K562 (cell line): ENCODE data around the gene FXYD1. TPM values are rescaled to one million over a fixed set of nuclear protein-coding genes. Genes with fewer than 3 reads are reported as not detected.

Source experiments
- ATAC-seq: fragments of 200-7000 bp; cut with Tn5 transposase; 3 replicates; pipeline ENCODE4 v1.9.1; 2020; ENCODE audit warnings: moderate library complexity
- BruUV-seq: library from RNA; stranded (reverse); fragments of 400-500 nt; replicated peaks from 2 replicates; lab custom pipeline; 2021; lab: Mats Ljungman, UMichigan
- CTCF ChIA-PET: fragments of 300-600 bp; formaldehyde crosslinking; extraction: SDS; loops from one replicate; lab custom pipeline; 2021; ENCODE audit warnings: low intra/inter-chr PET ratio; lab: Yijun Ruan, JAX
- POLR2A ChIA-PET: fragments of 300-600, 350-650 bp; sonication (Branson Sonifier 250); formaldehyde crosslinking; extraction: SDS; loops from one replicate; lab custom pipeline; 2021; ENCODE audit warnings: antibody characterized with exemption, inconsistent platforms; lab: Yijun Ruan, JAX
- DNase-seq, 4 experiments: peaks; one replicate each; pipeline versions ENCODE4 v3.0.0 to v3.0.0-alpha.2; 2011 to 2018; ENCODE audit warnings: low spot score in 3 of 4, mixed read lengths in 3 of 4; ENCODE audit errors: extremely low read depth in 1 of 4
- FAIRE-seq: peaks from 2 replicates; lab custom pipeline; 2011; peaks lifted over from hg19 to GRCh38; lab: Jason Lieb, UNC
- H2AFZ ChIP-seq: 2 replicates; pipeline ENCODE4 v1.6.0; 2011; ENCODE audit warnings: low read depth, low read length, control low read depth, inconsistent platforms
- H3K27ac ChIP-seq: fragments of 200-600 bp; 3 replicates; pipeline ENCODE4 v1.8.0; 2011; ENCODE audit warnings: low read depth, mild to moderate bottlenecking, control low read depth, inconsistent platforms, low read length, moderate library complexity, mixed read lengths; ENCODE audit errors: extremely low read depth
- H3K27me3 ChIP-seq, 2 experiments: fragments of 300-600 bp in 1 of 2; 2 replicates in 1 of 2; 3 replicates in 1 of 2; pipeline versions ENCODE4 v1.6.0 to v1.8.0; 2011; ENCODE audit warnings: inconsistent platforms in 2 of 2, low read length in 2 of 2, mild to moderate bottlenecking in 1 of 2, mixed read lengths in 1 of 2, moderate library complexity in 1 of 2; ENCODE audit not compliant: control insufficient read depth in 2 of 2, insufficient read depth in 2 of 2
- H3K36me3 ChIP-seq: fragments of 300-600 bp; 3 replicates; pipeline ENCODE4 v1.8.0; 2011; ENCODE audit warnings: mild to moderate bottlenecking, low read length, inconsistent platforms; ENCODE audit not compliant: control insufficient read depth, insufficient read depth
- H3K4me1 ChIP-seq, 2 experiments: fragments of 200-600 bp in 1 of 2; replicated peaks in 1 of 2; 2 replicates in 1 of 2; 3 replicates in 1 of 2; pipeline versions ENCODE4 v1.5.1 to v1.8.0; 2011; ENCODE audit warnings: inconsistent platforms in 2 of 2, low read length in 2 of 2, mild to moderate bottlenecking in 1 of 2, mixed read lengths in 1 of 2, moderate library complexity in 1 of 2; ENCODE audit not compliant: control insufficient read depth in 2 of 2, insufficient read depth in 2 of 2
- H3K4me2 ChIP-seq: 2 replicates; pipeline ENCODE4 v1.6.1; 2011; ENCODE audit warnings: low read length, control low read depth, inconsistent platforms, mixed read lengths; ENCODE audit not compliant: insufficient read depth
- H3K4me3 ChIP-seq: fragments of 200-600 bp; sonication (generic), shearing (Covaris generic); 2 replicates; pipeline ENCODE4 v1.5.1; 2016; ENCODE audit warnings: control low read depth, inconsistent platforms
- H3K79me2 ChIP-seq: fragments of 200-600 bp; 3 replicates; pipeline ENCODE4 v1.8.0; 2011; ENCODE audit warnings: low read length, inconsistent platforms; ENCODE audit not compliant: control insufficient read depth, insufficient read depth
- H3K9ac ChIP-seq, 2 experiments: 2 replicates each; pipeline versions ENCODE4 v1.6.0 to v1.6.1; 2011; ENCODE audit warnings: low read depth in 2 of 2, low read length in 2 of 2, control low read depth in 1 of 2, inconsistent platforms in 1 of 2, mild to moderate bottlenecking in 1 of 2, mixed read lengths in 1 of 2; ENCODE audit not compliant: insufficient read depth in 1 of 2
- H3K9me1 ChIP-seq: one replicate; pipeline ENCODE4 v1.6.0; 2011; ENCODE audit warnings: inconsistent platforms, mild to moderate bottlenecking, low read length, moderate library complexity; ENCODE audit not compliant: control insufficient read depth, insufficient read depth
- H3K9me3 ChIP-seq: replicated peaks from 2 replicates; pipeline ENCODE4 v1.5.1; 2011; ENCODE audit warnings: low read depth, low read length, inconsistent platforms; ENCODE audit not compliant: control insufficient read depth, insufficient read depth
- H4K20me1 ChIP-seq: replicated peaks from 2 replicates; pipeline ENCODE4 v1.6.1; 2011; ENCODE audit warnings: low read length, inconsistent platforms, mixed read lengths; ENCODE audit not compliant: control insufficient read depth, insufficient read depth
- BCL6 ChIP-seq: fragments of 250-450 bp; sonication (Bioruptor Pico); IDR thresholded peaks from 2 replicates; pipeline ENCODE4 v1.4.0; 2020
- HNRNPLL ChIP-seq: fragments of 200-400 bp; formaldehyde crosslinking; IDR thresholded peaks from 2 replicates; pipeline ENCODE4 v1.6.1; 2017; ENCODE audit warnings: low read length, low read depth, mild to moderate bottlenecking; ENCODE audit not compliant: poor library complexity, severe bottlenecking
- POLR2A ChIP-seq: fragments of 450-650 bp; conservative IDR thresholded peaks from 2 replicates; pipeline ENCODE4 v1.6.1; 2016
- ZNF175 ChIP-seq: fragments of 200-800 bp; sonication (Bioruptor generic); IDR thresholded peaks from 2 replicates; pipeline ENCODE4 v1.6.1; 2016; ENCODE audit warnings: low read depth, mild to moderate bottlenecking, missing genetic modification characterization, missing compliant biosample characterization
- ZNF354B ChIP-seq: fragments of 250-450 bp; sonication (Bioruptor Pico); IDR thresholded peaks from 2 replicates; pipeline ENCODE4 v1.4.0; 2020
- whole genome bisulfite sequencing: fragments of 100-300 bp; shearing (Covaris generic); methylation state at CpG from one replicate; pipeline ENCODE4 v1.1.6; 2016; ENCODE audit warnings: low coverage, mixed read lengths; ENCODE audit not compliant: insufficient coverage; ENCODE audit errors: missing lambda C conversion rate; 5-methylcytosine and 5-hydroxymethylcytosine counted together
- in situ Hi-C: fragments of 300-500 bp; cut with MboI; formaldehyde crosslinking; loops from 4 replicates; pipeline ENCODE4 v1.15.0; 2018; ENCODE audit warnings: inconsistent platforms, mixed read lengths
- intact Hi-C: fragments of 100-400 bp; cut with micrococcal nuclease; formaldehyde crosslinking; loops from 2 replicates; pipeline ENCODE4 v1.14.2; 2022
- polyA plus RNA-seq, 8 experiments: library from polyadenylated mRNA; depleted of rRNA in 4 of 8; stranded (reverse) in 5 of 8; unstranded in 3 of 8; fragments of >200 nt; fragmentation: Nextera tagmentation in 2 of 8; fragmentation: Illumina TruSeq in 1 of 8; extraction: Ambion mirVana in 2 of 8; extraction: Trizol in 1 of 8; gene quantifications; 2 replicates each; pipeline versions ENCODE4 v1.2.1 to v1.2.3, GENCODE V29; 2011 to 2014; ENCODE audit warnings: inconsistent platforms in 1 of 8, missing spikeins in 1 of 8
- total RNA-seq, 7 experiments: library from RNA; depleted of rRNA in 6 of 7; stranded (reverse); fragments of >200 nt in 6 of 7; fragmentation: Illumina TruSeq in 2 of 7; extraction: Trizol in 2 of 7; gene quantifications; 2 replicates each; pipeline versions ENCODE4 v1.2.1 to v1.2.3, GENCODE V29; 2011 to 2021; ENCODE audit warnings: low replicate concordance in 1 of 7
- TF ChIP-seq, protein P1 (sequence below), 2 experiments: fragments of 250-450 bp in 1 of 2; fragments of 450-650 bp in 1 of 2; sonication (Bioruptor Pico) in 1 of 2; IDR thresholded peaks; 2 replicates each; pipeline versions ENCODE4 v1.6.1 to v1.8.0; 2016 to 2021; ENCODE audit warnings: mild to moderate bottlenecking in 2 of 2, moderate library complexity in 2 of 2, missing compliant biosample characterization in 1 of 2, missing genetic modification characterization in 1 of 2

The FXYD1 gene
- total and polyA plus RNA-seq, 9 of the 15 experiments (the other 6 are each of a cell fraction or from before 2014, with no cell fraction given), result 0.40 to 3.2 (median 1.8) TPM; not detected in 3

DNA sequence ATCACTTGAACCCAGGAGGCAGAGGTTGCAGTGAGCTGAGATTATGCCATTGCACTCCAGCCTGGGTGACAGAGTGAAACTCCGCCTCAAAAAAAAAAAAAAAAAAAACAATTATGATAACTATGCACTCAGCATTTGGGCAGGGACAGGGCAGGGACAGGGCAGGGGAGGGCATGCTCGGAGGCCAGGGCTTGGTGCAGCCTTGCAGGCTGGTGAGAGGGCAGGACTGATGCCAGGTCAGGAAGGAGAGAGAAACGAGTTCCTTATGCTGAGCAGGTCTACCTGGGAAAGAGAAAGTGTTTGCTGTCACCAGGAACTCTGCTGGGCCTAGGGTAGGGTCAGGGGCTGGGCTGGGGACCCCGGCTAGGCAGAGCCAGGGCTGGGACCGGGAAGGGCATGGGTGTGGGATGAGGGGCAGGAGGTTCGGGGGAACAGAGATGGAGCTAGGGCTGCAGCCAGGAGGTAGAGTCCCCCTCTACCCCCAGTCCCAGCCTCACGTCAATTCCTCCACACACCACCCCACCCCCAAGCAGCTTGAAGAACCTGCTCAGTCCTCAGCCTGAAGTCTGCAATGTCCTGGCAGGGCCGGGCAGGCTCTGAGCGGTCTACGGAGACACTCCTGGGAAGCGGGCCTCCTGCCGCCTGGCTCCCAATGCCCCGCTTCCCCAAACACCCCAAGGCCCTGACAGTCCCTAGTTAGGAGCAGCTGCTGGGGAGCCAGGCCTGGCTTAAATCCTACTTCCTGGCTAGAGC lies 20.2 kb upstream of the FXYD1 start (continued):
- TF ChIP-seq HNRNPLL, result no peak

DNA sequence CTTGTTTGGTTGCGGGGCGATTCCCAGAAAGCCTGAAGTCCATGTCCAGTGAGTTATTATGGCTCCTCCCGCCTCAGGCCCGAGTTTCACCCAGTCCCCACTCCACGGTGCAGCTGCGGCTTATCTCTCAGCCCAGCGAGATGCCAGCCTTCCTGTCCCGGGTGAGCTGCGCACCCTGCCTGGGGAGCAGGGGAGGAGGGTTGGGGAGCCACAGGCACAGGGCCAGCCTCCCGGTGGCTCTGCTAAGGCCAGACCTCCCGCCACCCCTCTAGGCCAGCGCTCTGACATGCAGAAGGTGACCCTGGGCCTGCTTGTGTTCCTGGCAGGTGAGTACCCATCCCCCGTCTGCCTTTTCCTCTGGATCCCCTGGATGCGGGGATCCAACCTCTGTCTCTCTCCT lies 19.5 kb upstream of the FXYD1 start:
- Histone ChIP-seq H3K4me2 (no peak overlapping the region), H2AFZ (no peak overlapping the region), H3K9me1 (no peaks in the 10 kb centered on the region), H3K9ac (peak overlapping the region in 1 of 2 experiments; percentile 50; a peak in 2 of 4 replicates), H3K4me3 (no peak overlapping the region), H3K27me3 (peaks cover 0 to 21% of the 10 kb centered on the region in 2 experiments; a peak in 4 of 5 replicates), H3K36me3 (no peaks in the 10 kb centered on the region), H3K4me1 (peaks cover 12 to 45% of the 10 kb centered on the region in 2 experiments; a peak in 4 of 5 replicates), H3K9me3 (no peaks in the 10 kb centered on the region), H4K20me1 (no peaks in the 10 kb centered on the region), H3K79me2 (no peaks in the 10 kb centered on the region), H3K27ac (no peak overlapping the region)
- POLR2A ChIA-PET, result interaction anchor here (0.7 to 0.9 kb wide), 3 partner anchors 10 to 51 kb away, joined by 3 read pairs; no protein-coding TSS in a partner anchor
- intact Hi-C loops (no loop called here), in situ Hi-C loops (no loop called here)
- 55% methylated on average over 13 of the region's 14 CpGs for WGBS
- DNase-seq (no peak), ATAC-seq (no peak), FAIRE-seq (no peak)
- BruUV-seq, result no TSS peak
- no peak for TF ChIP-seq ZNF354B
- TF ChIP-seq ZNF175 (CRISPR knock-in tag), result no peak
- TF ChIP-seq POLR2A, result no peak
- TF ChIP-seq BCL6, result no peak
- TF ChIP-seq, protein P1, sequence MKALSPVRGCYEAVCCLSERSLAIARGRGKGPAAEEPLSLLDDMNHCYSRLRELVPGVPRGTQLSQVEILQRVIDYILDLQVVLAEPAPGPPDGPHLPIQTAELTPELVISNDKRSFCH (CRISPR knock-in tag; IDR thresholded peaks at IDR 0.05), result no peak
- TF ChIP-seq, protein P1 (tag; IDR thresholded peaks at IDR 0.05), result no peak
- CTCF ChIA-PET, result no interaction called here
